ENCODE measurements around the gene FOXK1.

The FOXK1 gene

DNA sequence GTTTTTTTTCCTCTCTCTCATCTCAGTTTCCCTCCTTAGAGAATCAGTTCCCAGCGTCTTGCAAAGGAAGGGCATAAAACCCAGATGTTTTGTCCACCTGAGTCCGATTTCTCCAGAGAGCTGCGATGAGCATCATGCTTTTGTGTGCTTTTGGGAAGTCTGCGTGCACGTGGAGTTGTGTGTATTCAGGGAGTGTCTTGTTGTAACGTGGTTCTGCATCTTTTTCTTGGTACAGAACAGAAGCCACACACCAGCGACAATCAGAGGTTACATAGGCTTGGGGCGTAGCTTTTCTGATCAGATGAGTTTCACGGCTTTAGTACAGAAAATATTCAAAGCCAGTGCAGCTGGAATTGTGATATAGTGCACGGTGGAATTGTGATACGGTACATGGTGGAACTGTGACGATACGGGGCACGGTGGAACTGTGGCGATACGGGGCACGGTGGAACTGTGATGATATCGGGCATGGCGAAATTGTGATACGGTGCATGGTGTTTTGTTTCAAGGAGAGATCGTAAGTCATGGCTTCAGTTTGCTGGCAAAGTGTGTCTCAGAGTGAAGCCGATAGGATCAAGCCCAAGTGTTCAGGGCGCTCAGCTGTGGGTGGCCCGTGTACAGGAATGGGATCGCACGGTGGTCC is 32.8 kb downstream of the FOXK1 start:
- Mint-ChIP-seq H3K27ac (no peak overlapping the region), H3K4me3 (no peak overlapping the region), H3K36me3 (ENCODE audit: low read depth) (peaks cover 15% of the 10 kb centered on the region), H3K27me3 (ENCODE audit: low read depth) (no peaks in the 10 kb centered on the region), H3K9me3 (no peaks in the 10 kb centered on the region), H3K4me1 (ENCODE audit: low read depth) (peaks cover 25% of the 10 kb centered on the region)

- Mint-ChIP-seq H3K4me1 (ENCODE audit: low read depth) (peaks cover 29% of the 10 kb centered on the region), H3K9me3 (no peaks in the 10 kb centered on the region), H3K27ac (no peak overlapping the region), H3K4me3 (no peak overlapping the region), H3K27me3 (ENCODE audit: low read depth) (no peaks in the 10 kb centered on the region), H3K36me3 (ENCODE audit: low read depth) (peaks cover 17% of the 10 kb centered on the region)
These were observed 33.3 kb downstream of the FOXK1 start for GRCh38 chr7:4715410-4715776.

DNA sequence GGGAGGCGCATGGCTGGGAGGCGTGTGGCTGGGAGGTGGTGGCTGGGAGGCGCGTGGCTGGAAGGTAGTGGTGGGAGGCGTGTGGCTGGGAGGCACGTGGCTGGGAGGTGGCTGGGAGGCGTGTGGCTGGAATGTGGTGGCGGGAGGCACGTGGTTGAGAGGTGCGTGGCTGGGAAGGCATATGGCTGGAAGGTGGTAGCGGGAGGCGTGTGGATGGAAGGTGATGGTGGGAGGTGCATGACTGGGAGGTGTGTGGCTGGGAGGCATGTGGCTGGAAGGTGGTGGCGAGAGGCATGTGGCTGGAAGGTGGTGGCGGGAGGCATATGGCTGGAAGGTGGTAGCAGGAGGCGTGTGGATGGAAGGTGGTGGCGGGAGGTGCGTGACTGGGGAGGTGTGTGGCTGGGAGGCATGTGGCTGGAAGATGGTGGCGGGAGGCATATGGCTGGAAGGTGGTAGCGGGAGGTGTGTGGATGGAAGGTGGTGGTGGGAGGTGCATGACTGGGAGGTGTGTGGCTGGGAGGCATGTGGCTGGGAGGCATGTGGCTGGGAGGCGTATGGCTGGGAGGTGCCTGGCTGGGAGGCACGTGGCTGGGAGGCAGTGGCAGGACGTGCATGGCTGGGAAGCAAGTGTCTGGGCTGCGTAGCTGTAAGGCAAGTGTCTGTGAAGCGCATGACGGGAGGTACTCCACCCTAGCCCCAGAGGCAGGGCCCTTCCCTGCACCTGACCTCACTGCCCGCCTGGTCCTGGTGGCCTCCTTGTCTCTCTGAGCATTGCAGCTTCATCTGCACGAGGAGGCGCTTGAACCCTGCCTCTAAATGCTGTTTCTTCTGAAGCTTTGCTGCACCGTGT is 35.1 kb downstream of the FOXK1 start:
- no peaks in the 10 kb centered on the region for H3K27me3 Mint-ChIP-seq (ENCODE audit: low read depth)
- H3K4me3 Mint-ChIP-seq = no peak overlapping the region
- H3K36me3 Mint-ChIP-seq (ENCODE audit: low read depth) = peaks cover 12% of the 10 kb centered on the region
- H3K27ac Mint-ChIP-seq = no peak overlapping the region
- H3K4me1 Mint-ChIP-seq (ENCODE audit: low read depth) = peaks cover 16% of the 10 kb centered on the region
- H3K9me3 Mint-ChIP-seq = no peaks in the 10 kb centered on the region

DNA sequence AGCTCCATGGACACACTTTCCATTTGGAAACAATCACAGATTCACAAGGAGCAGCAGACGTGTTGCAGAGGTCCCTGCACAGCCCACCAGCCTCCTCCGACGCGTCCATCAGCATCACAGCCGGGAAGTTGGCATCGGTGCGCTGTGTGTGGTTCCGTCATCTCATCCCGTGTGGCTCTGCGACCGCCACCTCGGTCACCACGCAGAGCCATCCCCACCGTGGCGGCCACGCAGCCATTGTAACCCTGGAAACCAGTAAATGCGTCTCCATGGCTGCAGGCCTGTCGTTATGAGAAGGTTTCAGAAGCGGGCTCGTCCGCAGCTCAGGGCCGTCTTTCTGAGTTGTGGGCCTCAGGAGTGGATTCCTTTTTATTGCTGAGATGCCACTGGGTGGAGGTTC is 36.0 kb downstream of the FOXK1 start:
- Mint-ChIP-seq H3K4me3 (no peak overlapping the region), H3K27me3 (ENCODE audit: low read depth) (no peaks in the 10 kb centered on the region), H3K4me1 (ENCODE audit: low read depth) (peaks cover 12% of the 10 kb centered on the region), H3K27ac (no peak overlapping the region), H3K9me3 (no peaks in the 10 kb centered on the region), H3K36me3 (ENCODE audit: low read depth) (peaks cover 12% of the 10 kb centered on the region)

- peaks cover 22% of the 10 kb centered on the region for H3K4me1 Mint-ChIP-seq (ENCODE audit: low read depth)
- H3K4me3 Mint-ChIP-seq = no peak overlapping the region
- H3K9me3 Mint-ChIP-seq = no peaks in the 10 kb centered on the region
- no peak overlapping the region for H3K27ac Mint-ChIP-seq
- H3K27me3 Mint-ChIP-seq (ENCODE audit: low read depth) = no peaks in the 10 kb centered on the region
- peaks cover 12% of the 10 kb centered on the region for H3K36me3 Mint-ChIP-seq (ENCODE audit: low read depth)
These were observed 38.1 kb downstream of the FOXK1 start for GRCh38 chr7:4720225-4720624.

GRCh38 chr7:4722308-4722707 is 40.2 kb downstream of the FOXK1 start:
- Mint-ChIP-seq H3K27me3 (ENCODE audit: low read depth) (no peaks in the 10 kb centered on the region), H3K27ac (no peak overlapping the region), H3K4me1 (ENCODE audit: low read depth) (peaks cover 23% of the 10 kb centered on the region), H3K9me3 (no peaks in the 10 kb centered on the region), H3K4me3 (no peak overlapping the region), H3K36me3 (ENCODE audit: low read depth) (peaks cover 8% of the 10 kb centered on the region)

GRCh38 chr7:4722960-4723630 is 41.0 kb downstream of the FOXK1 start:
- H3K36me3 Mint-ChIP-seq (ENCODE audit: low read depth) = peaks cover 8% of the 10 kb centered on the region
- H3K27ac Mint-ChIP-seq = no peak overlapping the region

DNA sequence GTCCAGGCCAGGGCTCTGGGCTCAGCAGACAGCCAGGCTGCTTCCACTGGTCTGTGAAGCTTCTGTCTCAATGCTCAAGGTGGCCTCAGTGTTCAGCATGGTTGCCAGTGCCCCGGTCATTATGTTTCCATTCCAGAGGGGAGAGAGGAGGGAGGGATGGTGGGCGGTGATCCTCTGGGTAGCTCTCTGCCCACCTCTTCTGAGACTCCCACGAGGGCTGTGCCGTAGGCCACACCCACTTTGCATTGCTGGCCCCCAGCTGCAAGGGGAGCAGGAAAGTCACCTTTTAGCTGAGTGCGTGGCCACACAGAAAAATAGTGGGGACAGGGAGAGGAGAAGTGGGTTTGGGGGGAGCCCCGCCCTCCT is 42.5 kb downstream of the FOXK1 start:
- Mint-ChIP-seq H3K36me3 (ENCODE audit: low read depth) (peaks cover 6% of the 10 kb centered on the region), H3K9me3 (no peaks in the 10 kb centered on the region), H3K4me1 (ENCODE audit: low read depth) (peaks cover 23% of the 10 kb centered on the region), H3K27me3 (ENCODE audit: low read depth) (no peaks in the 10 kb centered on the region), H3K27ac (peak overlapping the region; percentile 89), H3K4me3 (peak overlapping the region; percentile 87)

More at GRCh38 chr7:4722960-4723630, 41.0 kb downstream of the FOXK1 start:
- H3K9me3 Mint-ChIP-seq = no peaks in the 10 kb centered on the region
- no peak overlapping the region for H3K4me3 Mint-ChIP-seq
- H3K27me3 Mint-ChIP-seq (ENCODE audit: low read depth) = no peaks in the 10 kb centered on the region
- peaks cover 23% of the 10 kb centered on the region for H3K4me1 Mint-ChIP-seq (ENCODE audit: low read depth)

GRCh38 chr7:4725014-4725849 is 43.1 kb downstream of the FOXK1 start:
- peaks cover 3% of the 10 kb centered on the region for H3K36me3 Mint-ChIP-seq (ENCODE audit: low read depth)
- H3K27me3 Mint-ChIP-seq (ENCODE audit: low read depth) = no peaks in the 10 kb centered on the region
- peak overlapping the region; percentile 89 for H3K27ac Mint-ChIP-seq
- H3K4me3 Mint-ChIP-seq = peak overlapping the region; percentile 87
- peaks cover 20% of the 10 kb centered on the region for H3K4me1 Mint-ChIP-seq (ENCODE audit: low read depth)
- no peaks in the 10 kb centered on the region for H3K9me3 Mint-ChIP-seq

- H3K27me3 Mint-ChIP-seq (ENCODE audit: low read depth) = no peaks in the 10 kb centered on the region
- H3K4me3 Mint-ChIP-seq = peak overlapping the region; percentile 87
- H3K36me3 Mint-ChIP-seq (ENCODE audit: low read depth) = peaks cover 3% of the 10 kb centered on the region
- H3K4me1 Mint-ChIP-seq (ENCODE audit: low read depth) = peaks cover 20% of the 10 kb centered on the region
- H3K9me3 Mint-ChIP-seq = no peaks in the 10 kb centered on the region
- H3K27ac Mint-ChIP-seq = peak overlapping the region; percentile 89
These were observed 43.9 kb downstream of the FOXK1 start for GRCh38 chr7:4725850-4726450.

- Mint-ChIP-seq H3K4me1 (ENCODE audit: low read depth) (peaks cover 23% of the 10 kb centered on the region), H3K9me3 (no peaks in the 10 kb centered on the region), H3K27ac (peak overlapping the region; percentile 57), H3K27me3 (ENCODE audit: low read depth) (no peaks in the 10 kb centered on the region), H3K36me3 (ENCODE audit: low read depth) (peaks cover 3% of the 10 kb centered on the region), H3K4me3 (peak overlapping the region; percentile 50)
These were observed 44.5 kb downstream of the FOXK1 start for GRCh38 chr7:4726566-4726965.

GRCh38 chr7:4727914-4728705 is 46.0 kb downstream of the FOXK1 start:
- Mint-ChIP-seq H3K4me3 (no peak overlapping the region), H3K4me1 (ENCODE audit: low read depth) (peaks cover 27% of the 10 kb centered on the region), H3K27me3 (ENCODE audit: low read depth) (no peaks in the 10 kb centered on the region), H3K36me3 (ENCODE audit: low read depth) (peaks cover 13% of the 10 kb centered on the region), H3K27ac (no peak overlapping the region), H3K9me3 (no peaks in the 10 kb centered on the region)

GRCh38 chr7:4729266-4729665 is 47.2 kb downstream of the FOXK1 start:
- Mint-ChIP-seq H3K27me3 (ENCODE audit: low read depth) (no peaks in the 10 kb centered on the region), H3K27ac (no peak overlapping the region), H3K4me1 (ENCODE audit: low read depth) (peaks cover 34% of the 10 kb centered on the region), H3K4me3 (no peak overlapping the region), H3K9me3 (no peaks in the 10 kb centered on the region), H3K36me3 (ENCODE audit: low read depth) (peaks cover 16% of the 10 kb centered on the region)
